GM12878 (cell line): Measurements from ENCODE around the gene CDK11A.

Experiments used
- CTCF ChIP-seq, 3 experiments: IDR thresholded peaks in 2 of 3; conservative IDR thresholded peaks in 1 of 3; 2 replicates each; pipeline ENCODE4 v1.5.1; 2011; ENCODE audit warnings: low read depth in 3 of 3, low read length in 3 of 3, mild to moderate bottlenecking in 3 of 3, control low read depth in 2 of 3, moderate library complexity in 2 of 3, inconsistent platforms in 1 of 3, mixed read lengths in 1 of 3; ENCODE audit not compliant: control insufficient read depth in 2 of 3, insufficient read depth in 1 of 3; ENCODE audit errors: extremely low read depth in 1 of 3
- REST ChIP-seq: IDR thresholded peaks from 2 replicates; pipeline ENCODE4 v1.6.1; 2012; ENCODE audit warnings: mild to moderate bottlenecking, low read depth, low read length
- SIN3A ChIP-seq: IDR thresholded peaks from 2 replicates; pipeline ENCODE4 v1.6.1; 2012; ENCODE audit warnings: low read depth, low read length, improper control_type of control experiment
- ZBTB40 ChIP-seq: fragments of 450-650 bp; IDR thresholded peaks from 2 replicates; pipeline ENCODE4 v1.6.1; 2016; ENCODE audit warnings: mild to moderate bottlenecking, moderate library complexity, borderline replicate concordance

- no peak for TF ChIP-seq ZBTB40
- no peak for TF ChIP-seq SIN3A
- TF ChIP-seq CTCF (IDR thresholded peaks at IDR 0.05 in 2 of 3, conservative IDR thresholded peaks at IDR 0.05 in 1 of 3; ENCODE audit: control insufficient read depth in 2 of 3, extremely low read depth in 1 of 3, insufficient read depth in 1 of 3, low read depth in 3 of 3, low read length in 3 of 3): no peak
- no peak for TF ChIP-seq REST
These were observed 59.0 kb downstream of the CDK11A start for GRCh38 chr1:1664941-1665814.
